Glomerular endothelial cell (primary cell): ENCODE measurements around the gene EMC1. TPM values are rescaled to one million over a fixed set of nuclear protein-coding genes. Genes with fewer than 3 reads are reported as not detected.
"Not testable (repeated sequence)": the region's sequence is repeated elsewhere in the genome, so short reads cannot be mapped to it uniquely, and the experiment has no call there.

ENCODE experiments used
- DNase-seq: peaks from one replicate; pipeline ENCODE4 v3.0.0-alpha.2; 2011; ENCODE audit warnings: low read depth, low spot score; ENCODE audit errors: extremely low read depth
- total RNA-seq: library from RNA; depleted of rRNA; stranded (reverse); fragments of >200 nt; gene quantifications from 2 replicates; pipeline ENCODE4 v1.2.3, GENCODE V29; 2015

Gene EMC1
- total RNA-seq, 1 donor from 2014 or later = 70.2 TPM

DNA sequence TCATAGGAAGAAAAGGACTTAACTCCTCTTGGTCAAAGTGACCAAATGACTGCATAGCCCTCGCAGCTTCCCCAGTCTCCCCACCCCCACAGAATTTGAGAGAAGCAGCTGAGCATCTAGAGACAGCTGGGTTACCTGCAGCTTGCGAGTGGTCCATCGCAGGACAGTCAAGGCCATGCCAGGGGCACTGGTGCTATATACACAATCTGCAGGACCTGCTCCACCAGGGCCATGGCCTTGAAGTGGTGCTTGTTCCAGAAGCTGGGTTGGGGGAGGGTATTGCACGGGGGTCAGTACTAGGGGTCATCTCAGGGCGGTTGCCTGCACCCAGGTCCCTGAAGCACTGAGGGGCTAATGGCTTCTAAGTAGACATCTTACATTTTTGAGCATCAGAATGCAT, 10.7 kb upstream of the EMC1 start:
- DNase-seq = no peak

GRCh38 chr1:19260211-19261138, 9.2 kb upstream of the EMC1 start:
- DNase-seq = no peak

- no peak for DNase-seq
These were observed 7.0 kb upstream of the EMC1 start for GRCh38 chr1:19258353-19258752.

DNA sequence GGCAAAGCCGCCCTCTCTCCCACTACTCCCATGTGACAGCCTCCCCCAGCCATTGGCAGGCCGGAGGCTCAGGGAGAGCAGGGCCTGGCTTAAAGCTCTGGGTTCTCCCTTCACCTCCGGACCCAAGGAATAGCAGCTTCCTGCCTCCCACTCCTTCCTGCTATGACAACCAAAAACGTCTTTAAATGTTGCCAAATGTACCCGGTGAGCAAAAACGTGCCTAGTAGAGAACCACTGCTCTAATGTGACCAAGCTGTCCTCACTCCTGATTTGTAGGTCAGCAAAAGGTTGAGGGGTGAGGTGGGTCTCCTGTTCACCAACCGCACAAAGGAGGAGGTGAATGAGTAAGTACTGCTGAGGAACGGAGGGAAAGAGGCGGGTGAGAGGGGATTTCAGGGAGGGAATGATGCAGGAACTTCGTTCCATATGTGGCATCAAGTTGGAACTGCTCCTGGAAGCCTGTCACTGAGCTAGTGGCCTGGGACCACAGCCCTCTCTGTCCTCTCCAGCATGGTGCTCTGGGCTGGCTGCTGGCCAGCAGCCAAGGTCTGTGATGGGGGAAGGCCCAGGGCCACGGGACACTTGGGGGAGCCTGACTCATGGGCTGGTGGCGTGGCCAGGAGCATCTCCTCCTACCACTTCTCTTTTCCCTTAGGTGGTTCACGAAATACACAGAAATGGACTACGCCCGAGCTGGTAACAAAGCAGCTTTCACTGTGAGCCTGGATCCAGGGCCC, 6.0 kb upstream of the EMC1 start:
- no peak for DNase-seq

DNA sequence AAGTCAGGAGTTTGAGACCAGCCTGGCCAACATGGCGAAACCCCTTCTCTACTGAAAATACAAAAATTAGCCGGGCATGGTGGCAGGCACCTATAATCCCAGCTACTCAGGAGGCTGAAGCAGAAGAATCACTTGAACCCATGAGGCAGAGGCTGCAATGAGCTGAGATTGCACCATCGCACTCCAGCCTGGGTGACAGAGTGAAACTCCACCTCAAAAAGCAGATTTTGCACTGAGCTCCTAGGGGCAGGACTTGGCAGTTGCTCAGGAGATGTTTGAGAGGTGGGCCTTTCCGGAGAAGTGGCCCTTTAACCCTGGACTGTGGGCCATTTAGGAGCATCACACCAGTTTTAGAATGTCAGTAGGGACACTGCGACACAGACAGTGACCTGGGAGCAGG, 5.0 kb upstream of the EMC1 start:
- not testable (repeated sequence) for DNase-seq

- DNase-seq = no peak
These were observed 4.0 kb upstream of the EMC1 start for GRCh38 chr1:19255288-19255687.

DNA sequence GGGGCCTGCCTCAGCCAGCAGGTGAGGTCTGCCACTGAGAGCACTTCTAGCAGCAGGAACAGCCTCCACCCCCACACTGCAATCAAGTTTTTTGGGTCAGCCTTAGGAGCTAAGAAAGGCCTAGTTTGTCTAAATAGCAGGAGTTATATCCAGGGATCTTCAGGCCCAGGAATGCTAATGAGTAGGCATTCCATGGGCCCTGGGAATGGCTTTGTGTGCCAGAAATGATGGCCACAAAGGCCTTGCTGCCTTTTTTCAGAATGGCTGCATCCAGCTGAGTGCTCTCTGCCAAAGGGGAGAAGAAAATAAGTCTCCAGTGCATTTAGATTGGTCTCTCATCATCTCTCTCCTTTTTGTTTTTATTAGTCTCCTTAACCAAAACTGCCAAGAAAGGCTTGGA, 3.1 kb upstream of the EMC1 start:
- DNase-seq = no peak

- no peak for DNase-seq
These were observed 557 bp downstream of the EMC1 start for GRCh38 chr1:19250629-19251304.

DNA sequence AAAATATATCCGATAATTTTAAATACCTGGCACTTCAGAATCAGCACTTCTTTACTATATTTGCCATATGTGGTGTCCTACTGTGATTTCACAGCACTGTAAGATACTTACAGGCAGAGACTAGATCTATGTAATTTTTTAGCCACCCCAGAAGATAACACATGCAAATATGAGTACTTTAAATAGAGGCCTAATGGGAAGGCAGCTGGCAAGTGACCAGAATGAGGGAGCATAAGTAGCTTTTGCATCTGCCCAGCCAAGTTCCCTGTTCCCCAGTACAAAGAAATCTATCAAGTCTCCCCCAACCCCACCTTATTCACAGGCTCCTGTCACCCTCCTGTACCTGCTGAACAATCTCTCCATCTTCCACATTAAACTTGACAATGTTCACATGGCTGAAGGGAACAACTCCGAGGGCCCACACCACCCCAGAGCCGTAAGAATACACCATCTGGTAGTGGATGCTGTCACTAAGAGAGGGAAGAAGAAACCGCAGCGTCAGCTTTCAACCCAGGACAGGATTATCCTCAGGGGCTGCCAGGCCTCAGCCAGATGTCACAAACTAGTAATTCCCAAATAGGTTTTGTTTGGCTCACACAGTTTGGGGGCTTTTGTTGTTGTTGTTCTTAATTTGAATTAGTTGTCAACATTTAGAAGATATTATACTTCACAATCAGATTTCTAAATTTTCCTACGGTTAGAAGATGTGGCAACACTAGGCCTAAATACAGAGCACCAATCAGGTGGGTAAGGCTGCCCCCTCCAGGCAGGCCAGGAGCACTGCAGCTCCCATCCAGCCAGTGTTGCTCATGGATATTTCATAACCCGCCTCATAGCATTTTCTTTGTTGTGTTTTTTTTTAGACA, 10.4 kb downstream of the EMC1 start:
- no peak for DNase-seq

DNA sequence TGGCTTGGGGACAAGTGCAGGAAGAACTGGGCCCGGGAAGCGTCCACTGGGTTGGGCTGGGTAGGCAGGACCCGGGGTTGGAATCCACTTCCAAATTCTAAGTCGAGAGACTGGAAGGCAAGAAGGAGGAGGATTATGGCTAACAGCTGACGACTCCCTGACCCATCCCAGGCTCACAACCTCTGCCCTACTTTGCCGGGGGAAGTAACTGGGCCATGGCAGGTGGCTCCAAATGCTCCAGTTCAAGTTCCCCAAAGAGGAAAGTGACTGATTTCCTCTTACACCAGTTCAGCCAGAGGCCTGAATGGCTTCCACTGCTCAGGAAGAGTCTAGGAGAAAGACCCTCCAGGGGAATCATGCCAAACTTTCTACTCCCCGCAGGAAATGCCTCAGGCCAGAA, 11.4 kb downstream of the EMC1 start:
- no peak for DNase-seq

DNA sequence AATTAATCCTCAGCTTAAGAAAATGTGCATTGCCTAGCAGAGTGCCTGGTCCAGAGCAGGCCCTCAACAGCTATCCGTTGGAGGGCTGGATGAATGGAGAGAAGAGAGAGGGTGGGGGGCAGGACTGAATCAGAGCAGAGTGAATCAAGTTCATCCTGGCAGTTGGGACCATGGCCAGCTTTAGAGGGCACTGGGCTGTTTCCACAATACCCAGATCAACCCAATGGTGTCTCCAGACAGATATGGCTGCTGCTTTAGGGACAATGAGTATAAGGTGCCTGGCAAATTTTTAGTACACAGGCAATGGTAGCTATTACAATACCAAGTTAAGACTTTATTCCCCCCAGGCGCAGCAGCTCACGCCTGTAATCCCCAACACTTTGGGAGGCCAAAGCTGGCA, 17.1 kb downstream of the EMC1 start:
- no peak for DNase-seq

DNA sequence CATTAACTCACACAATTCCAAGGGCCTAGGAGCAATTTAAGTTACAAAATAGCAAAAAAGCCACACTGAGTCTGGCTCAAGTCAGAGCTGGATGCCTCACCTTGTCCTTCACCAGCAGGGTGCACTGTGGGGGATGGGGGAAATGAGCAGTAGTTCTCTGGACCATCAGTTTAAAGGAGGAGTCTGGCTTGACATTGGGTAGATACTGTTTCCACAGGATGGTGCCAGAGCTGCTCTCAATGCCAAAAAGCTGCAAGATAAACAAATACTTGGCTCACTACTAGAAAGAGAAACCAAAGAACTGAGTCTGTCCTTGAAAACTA, 18.8 kb downstream of the EMC1 start:
- DNase-seq = no peak

DNA sequence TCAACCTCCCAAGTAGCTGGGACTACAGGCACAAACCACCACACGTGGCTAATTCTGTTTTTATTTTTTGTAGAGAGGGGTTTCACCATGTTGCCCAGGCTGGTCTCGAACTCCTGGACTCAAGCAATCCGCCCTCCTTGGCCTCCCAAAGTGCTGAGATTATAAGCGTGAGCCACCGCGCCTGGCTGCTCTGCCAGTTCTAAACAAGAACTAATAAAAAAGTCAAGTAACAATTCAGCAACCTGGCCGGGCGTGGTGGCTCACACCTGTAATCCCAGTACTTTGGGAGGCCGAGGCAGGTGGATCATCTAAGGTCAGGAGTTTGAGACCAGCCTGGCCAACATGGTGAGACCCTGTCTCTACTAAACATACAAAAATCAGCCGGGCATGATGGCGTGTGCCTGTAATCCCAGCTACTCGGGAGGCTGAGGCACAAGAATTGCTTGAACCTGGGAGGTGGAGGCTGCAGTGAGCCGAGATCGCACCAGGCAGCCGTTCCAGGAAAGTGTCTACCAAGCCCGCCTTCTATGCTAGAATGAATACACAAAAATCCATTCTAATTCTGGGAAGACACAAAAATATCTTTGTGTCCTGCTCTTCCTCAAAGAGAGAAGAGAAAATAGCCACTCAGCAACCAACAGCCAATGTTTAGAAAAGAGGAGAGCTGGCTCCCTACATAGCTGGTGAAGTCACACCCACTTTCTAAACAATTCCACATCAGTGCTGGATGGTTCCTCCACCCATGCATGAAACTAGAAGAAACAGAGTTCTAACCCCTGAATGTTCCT, 19.4 kb downstream of the EMC1 start:
- DNase-seq = not testable (repeated sequence)

DNA sequence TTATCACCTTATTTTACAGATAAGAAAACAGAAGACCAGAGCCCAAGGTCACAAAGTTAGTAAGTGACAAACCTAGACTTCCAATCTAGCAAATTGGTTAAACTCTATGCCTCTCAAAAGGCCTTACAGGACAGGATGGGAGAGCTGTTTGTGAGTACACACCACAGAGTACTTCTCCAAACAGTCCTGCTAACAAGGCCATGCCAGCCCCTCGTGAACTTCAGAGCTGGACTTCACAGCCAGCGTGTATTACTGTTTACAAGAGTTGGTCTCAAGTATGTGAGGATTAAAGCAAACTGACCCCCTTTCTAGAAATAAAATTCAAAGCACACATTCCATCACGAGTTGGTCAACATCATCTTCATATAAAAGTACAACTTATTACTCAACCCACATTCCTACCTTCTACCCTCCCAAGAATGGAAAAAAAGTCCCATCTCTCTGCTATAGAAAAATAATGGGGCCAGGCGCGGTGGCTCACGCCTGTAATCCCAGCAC, 21.4 kb downstream of the EMC1 start:
- no peak for DNase-seq

DNA sequence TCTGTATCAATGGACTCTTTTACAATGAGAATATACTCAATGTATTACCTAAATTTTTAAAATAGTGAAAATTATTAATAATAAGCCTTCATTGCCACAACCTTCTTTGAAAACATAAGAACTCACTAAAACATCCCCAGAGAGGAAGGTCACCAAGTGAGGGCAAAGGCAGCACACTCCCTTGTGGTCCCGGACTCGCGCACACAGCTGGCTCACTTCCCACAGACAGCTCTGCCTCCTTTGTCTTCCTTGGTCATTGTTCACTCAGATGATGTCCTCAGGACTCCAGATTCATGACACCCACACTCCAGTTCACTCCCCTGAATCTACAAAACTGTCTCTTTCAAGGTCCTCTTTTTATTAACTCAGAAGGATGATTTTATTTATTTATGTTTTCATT, 22.1 kb downstream of the EMC1 start:
- DNase-seq = no peak

GRCh38 chr1:19222979-19223824, 28.1 kb downstream of the EMC1 start:
- no peak for DNase-seq

- DNase-seq = no peak
These were observed 28.8 kb downstream of the EMC1 start for GRCh38 chr1:19222573-19222972.

DNA sequence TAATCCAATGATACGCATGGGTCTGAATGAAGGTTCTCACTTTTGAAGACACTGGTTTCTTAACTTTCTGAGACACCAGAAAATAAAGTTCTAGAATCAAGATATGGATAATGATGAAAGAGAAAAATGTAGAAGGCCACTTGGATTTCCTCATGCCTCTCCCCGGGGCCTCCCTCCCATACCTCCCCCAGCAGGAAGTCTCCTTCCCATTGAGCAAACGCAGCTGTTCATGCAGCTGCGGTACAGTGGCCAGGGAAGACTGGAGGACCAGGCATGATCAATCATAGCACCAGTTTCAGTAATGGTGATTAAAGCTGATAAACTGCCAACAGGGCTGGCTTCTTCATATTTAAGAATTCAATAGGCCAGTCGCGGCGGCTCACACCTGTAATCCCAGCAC, 30.3 kb downstream of the EMC1 start:
- DNase-seq = no peak
